WTC11 (cell line): ENCODE measurements around the gene RSPO1. TPM values are rescaled to one million over a fixed set of nuclear protein-coding genes. Genes with fewer than 3 reads are reported as not detected.

Experiments
- CREM ChIP-seq: sonication (generic); formaldehyde crosslinking; IDR thresholded peaks from 2 replicates; pipeline ENCODE4 v1.8.1; 2022; ENCODE audit warnings: mild to moderate bottlenecking, missing genetic modification reagents, moderate library complexity
- EMX1 ChIP-seq: fragments of 250-450 bp; sonication (Bioruptor Pico); IDR thresholded peaks from 2 replicates; pipeline ENCODE4 v1.8.0; 2021; ENCODE audit warnings: mild to moderate bottlenecking
- ETV6 ChIP-seq: sonication (generic); formaldehyde crosslinking; IDR thresholded peaks from 2 replicates; pipeline ENCODE4 v1.8.1; 2022; ENCODE audit warnings: mild to moderate bottlenecking, missing genetic modification reagents
- FOXJ3 ChIP-seq: sonication (generic); formaldehyde crosslinking; IDR thresholded peaks from 2 replicates; pipeline ENCODE4 v1.9.0; 2021; ENCODE audit warnings: missing genetic modification reagents, mild to moderate bottlenecking, borderline replicate concordance
- HMGA2 ChIP-seq: fragments of 250-450 bp; sonication (Bioruptor Pico); IDR thresholded peaks from 2 replicates; pipeline ENCODE4 v1.4.0; 2021; ENCODE audit warnings: mild to moderate bottlenecking, moderate library complexity
- JAZF1 ChIP-seq: fragments of 250-450 bp; sonication (Bioruptor Pico); IDR thresholded peaks from 2 replicates; pipeline ENCODE4 v1.9.0; 2021; ENCODE audit warnings: moderate library complexity, mild to moderate bottlenecking, inconsistent platforms
- NFE2L1 ChIP-seq: sonication (generic); formaldehyde crosslinking; IDR thresholded peaks from 2 replicates; pipeline ENCODE4 v1.8.1; 2023; ENCODE audit warnings: missing genetic modification reagents
- NR2C2 ChIP-seq: sonication (generic); formaldehyde crosslinking; IDR thresholded peaks from 2 replicates; pipeline ENCODE4 v1.8.0; 2022; ENCODE audit warnings: mild to moderate bottlenecking, missing genetic modification reagents
- NR3C1 ChIP-seq: sonication (generic); formaldehyde crosslinking; conservative IDR thresholded peaks from 2 replicates; pipeline ENCODE4 v1.8.1; 2023; ENCODE audit warnings: low read depth, mild to moderate bottlenecking, missing genetic modification reagents
- RELA ChIP-seq: sonication (generic); formaldehyde crosslinking; IDR thresholded peaks from 2 replicates; pipeline ENCODE4 v1.8.1; 2022; ENCODE audit warnings: missing genetic modification reagents, mild to moderate bottlenecking, borderline replicate concordance
- RORB ChIP-seq: fragments of 250-450 bp; sonication (Bioruptor Pico); IDR thresholded peaks from 2 replicates; pipeline ENCODE4 v1.9.0; 2021; ENCODE audit warnings: mild to moderate bottlenecking
- TEAD1 ChIP-seq: sonication (generic); formaldehyde crosslinking; IDR thresholded peaks from 2 replicates; pipeline ENCODE4 v1.8.0; 2022; ENCODE audit warnings: mild to moderate bottlenecking, missing genetic modification reagents
- ZNF121 ChIP-seq: sonication (generic); formaldehyde crosslinking; IDR thresholded peaks from 2 replicates; pipeline ENCODE4 v1.8.0; 2023; ENCODE audit warnings: missing genetic modification reagents
- ZNF423 ChIP-seq: fragments of 250-450 bp; sonication (Bioruptor Pico); IDR thresholded peaks from 2 replicates; pipeline ENCODE4 v2.1.2; 2022; ENCODE audit warnings: mild to moderate bottlenecking, moderate library complexity
- total RNA-seq: library from RNA; stranded (reverse); gene quantifications from 3 replicates; pipeline ENCODE4 v1.2.3, GENCODE V29; 2021
- TF ChIP-seq, protein P1 (sequence below): sonication (generic); formaldehyde crosslinking; IDR thresholded peaks from 2 replicates; pipeline ENCODE4 v1.8.0; 2023; ENCODE audit warnings: mild to moderate bottlenecking, missing genetic modification reagents
- TF ChIP-seq, protein P2 (sequence below): sonication (generic); formaldehyde crosslinking; IDR thresholded peaks from 2 replicates; pipeline ENCODE4 v1.8.1; 2022; ENCODE audit warnings: missing genetic modification reagents, borderline replicate concordance
- TF ChIP-seq, protein P3 (sequence below): fragments of 250-450 bp; sonication (Bioruptor Pico); IDR thresholded peaks from 2 replicates; pipeline ENCODE4 v1.9.0; 2021; ENCODE audit warnings: mild to moderate bottlenecking
- TF ChIP-seq, protein P4 (sequence below): sonication (generic); formaldehyde crosslinking; IDR thresholded peaks from 2 replicates; pipeline ENCODE4 v1.8.0; 2022; ENCODE audit warnings: mild to moderate bottlenecking, missing genetic modification reagents
- TF ChIP-seq, protein P5 (sequence below): sonication (generic); formaldehyde crosslinking; IDR thresholded peaks from 2 replicates; pipeline ENCODE4 v1.8.0; 2022; ENCODE audit warnings: mild to moderate bottlenecking, missing genetic modification reagents
- TF ChIP-seq, protein P6 (sequence below): sonication (generic); formaldehyde crosslinking; IDR thresholded peaks from 2 replicates; pipeline ENCODE4 v1.8.0; 2023; ENCODE audit warnings: missing genetic modification reagents, mild to moderate bottlenecking, borderline replicate concordance
- TF ChIP-seq, protein P7 (sequence below): fragments of 200-600 bp; IDR thresholded peaks from 2 replicates; pipeline ENCODE4 v1.8.0; 2022; ENCODE audit warnings: antibody characterized with exemption
- TF ChIP-seq, protein P8 (sequence below): fragments of 250-450 bp; sonication (Bioruptor Pico); IDR thresholded peaks from 2 replicates; pipeline ENCODE4 v1.8.0; 2021; ENCODE audit warnings: mild to moderate bottlenecking
- TF ChIP-seq, protein P9 (sequence below): sonication (generic); formaldehyde crosslinking; IDR thresholded peaks from 2 replicates; pipeline ENCODE4 v1.8.0; 2023; ENCODE audit warnings: missing genetic modification reagents

The RSPO1 gene
- total RNA-seq, 1 experiment from 2014 or later = 0.13 TPM

DNA sequence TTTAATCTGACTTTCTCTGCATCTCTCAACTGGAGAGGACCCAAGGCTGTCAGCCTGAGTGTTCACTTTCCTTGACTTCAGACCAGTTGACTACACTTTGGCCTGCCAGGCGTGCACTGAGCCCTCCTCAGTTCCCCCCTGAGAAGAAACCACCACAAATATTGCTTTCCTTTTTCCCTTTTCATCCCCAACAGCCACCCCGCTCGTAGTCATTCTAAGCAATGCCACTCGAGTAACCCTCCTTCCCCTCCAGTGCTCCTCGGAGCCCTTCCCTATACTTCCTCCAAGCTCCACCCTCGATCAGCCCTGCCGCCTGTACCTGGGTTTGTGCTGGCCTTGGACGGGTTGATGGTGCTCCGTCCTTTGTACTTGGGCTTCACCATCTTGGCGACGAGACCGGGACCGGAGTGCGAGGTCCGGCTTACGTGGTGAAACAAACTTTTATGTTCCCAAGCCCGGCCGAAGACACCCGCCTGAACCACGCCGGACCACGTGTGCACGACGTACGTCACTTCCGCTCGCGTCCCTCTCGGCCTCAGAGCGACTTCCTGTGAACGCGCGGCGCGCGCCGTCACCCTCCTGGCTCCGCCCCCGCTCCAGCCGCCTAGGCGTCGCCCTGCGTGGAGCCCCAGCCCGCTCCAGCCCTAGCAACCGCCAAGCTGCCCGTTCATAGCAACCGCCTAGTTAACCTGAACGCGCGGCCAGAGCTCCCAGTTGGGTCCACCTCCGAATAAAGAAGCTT is 39.1 kb downstream of the RSPO1 start, which contains the start of gene GNL2 (continued):
- TF ChIP-seq NFE2L1 (CRISPR knock-in tag) (0 out of 2 replicates have a peak, but pooled peaks have one; percentile 20), TEAD1 (CRISPR knock-in tag) (no peak), RORB (CRISPR knock-in tag) (no peak), NR3C1 (CRISPR knock-in tag) (no peak), ZNF423 (CRISPR knock-in tag) (no peak), HMGA2 (no peak), JAZF1 (no peak), FOXJ3 (CRISPR knock-in tag) (no peak), ZNF121 (CRISPR knock-in tag) (no peak), EMX1 (CRISPR knock-in tag) (no peak), CREM (CRISPR knock-in tag) (peak; percentile 93), ETV6 (CRISPR knock-in tag) (peak; percentile 74; the same call in 1 of the 2 replicates), NR2C2 (CRISPR knock-in tag) (no peak), RELA (CRISPR knock-in tag) (no peak)
- TF ChIP-seq, protein P1, sequence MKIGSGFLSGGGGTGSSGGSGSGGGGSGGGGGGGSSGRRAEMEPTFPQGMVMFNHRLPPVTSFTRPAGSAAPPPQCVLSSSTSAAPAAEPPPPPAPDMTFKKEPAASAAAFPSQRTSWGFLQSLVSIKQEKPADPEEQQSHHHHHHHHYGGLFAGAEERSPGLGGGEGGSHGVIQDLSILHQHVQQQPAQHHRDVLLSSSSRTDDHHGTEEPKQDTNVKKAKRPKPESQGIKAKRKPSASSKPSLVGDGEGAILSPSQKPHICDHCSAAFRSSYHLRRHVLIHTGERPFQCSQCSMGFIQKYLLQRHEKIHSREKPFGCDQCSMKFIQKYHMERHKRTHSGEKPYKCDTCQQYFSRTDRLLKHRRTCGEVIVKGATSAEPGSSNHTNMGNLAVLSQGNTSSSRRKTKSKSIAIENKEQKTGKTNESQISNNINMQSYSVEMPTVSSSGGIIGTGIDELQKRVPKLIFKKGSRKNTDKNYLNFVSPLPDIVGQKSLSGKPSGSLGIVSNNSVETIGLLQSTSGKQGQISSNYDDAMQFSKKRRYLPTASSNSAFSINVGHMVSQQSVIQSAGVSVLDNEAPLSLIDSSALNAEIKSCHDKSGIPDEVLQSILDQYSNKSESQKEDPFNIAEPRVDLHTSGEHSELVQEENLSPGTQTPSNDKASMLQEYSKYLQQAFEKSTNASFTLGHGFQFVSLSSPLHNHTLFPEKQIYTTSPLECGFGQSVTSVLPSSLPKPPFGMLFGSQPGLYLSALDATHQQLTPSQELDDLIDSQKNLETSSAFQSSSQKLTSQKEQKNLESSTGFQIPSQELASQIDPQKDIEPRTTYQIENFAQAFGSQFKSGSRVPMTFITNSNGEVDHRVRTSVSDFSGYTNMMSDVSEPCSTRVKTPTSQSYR = no peak
- TF ChIP-seq, protein P2, sequence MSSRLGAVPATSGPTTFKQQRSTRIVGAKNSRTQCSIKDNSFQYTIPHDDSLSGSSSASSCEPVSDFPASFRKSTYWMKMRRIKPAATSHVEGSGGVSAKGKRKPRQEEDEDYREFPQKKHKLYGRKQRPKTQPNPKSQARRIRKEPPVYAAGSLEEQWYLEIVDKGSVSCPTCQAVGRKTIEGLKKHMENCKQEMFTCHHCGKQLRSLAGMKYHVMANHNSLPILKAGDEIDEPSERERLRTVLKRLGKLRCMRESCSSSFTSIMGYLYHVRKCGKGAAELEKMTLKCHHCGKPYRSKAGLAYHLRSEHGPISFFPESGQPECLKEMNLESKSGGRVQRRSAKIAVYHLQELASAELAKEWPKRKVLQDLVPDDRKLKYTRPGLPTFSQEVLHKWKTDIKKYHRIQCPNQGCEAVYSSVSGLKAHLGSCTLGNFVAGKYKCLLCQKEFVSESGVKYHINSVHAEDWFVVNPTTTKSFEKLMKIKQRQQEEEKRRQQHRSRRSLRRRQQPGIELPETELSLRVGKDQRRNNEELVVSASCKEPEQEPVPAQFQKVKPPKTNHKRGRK (CRISPR knock-in tag) = no peak
- TF ChIP-seq, protein P3, sequence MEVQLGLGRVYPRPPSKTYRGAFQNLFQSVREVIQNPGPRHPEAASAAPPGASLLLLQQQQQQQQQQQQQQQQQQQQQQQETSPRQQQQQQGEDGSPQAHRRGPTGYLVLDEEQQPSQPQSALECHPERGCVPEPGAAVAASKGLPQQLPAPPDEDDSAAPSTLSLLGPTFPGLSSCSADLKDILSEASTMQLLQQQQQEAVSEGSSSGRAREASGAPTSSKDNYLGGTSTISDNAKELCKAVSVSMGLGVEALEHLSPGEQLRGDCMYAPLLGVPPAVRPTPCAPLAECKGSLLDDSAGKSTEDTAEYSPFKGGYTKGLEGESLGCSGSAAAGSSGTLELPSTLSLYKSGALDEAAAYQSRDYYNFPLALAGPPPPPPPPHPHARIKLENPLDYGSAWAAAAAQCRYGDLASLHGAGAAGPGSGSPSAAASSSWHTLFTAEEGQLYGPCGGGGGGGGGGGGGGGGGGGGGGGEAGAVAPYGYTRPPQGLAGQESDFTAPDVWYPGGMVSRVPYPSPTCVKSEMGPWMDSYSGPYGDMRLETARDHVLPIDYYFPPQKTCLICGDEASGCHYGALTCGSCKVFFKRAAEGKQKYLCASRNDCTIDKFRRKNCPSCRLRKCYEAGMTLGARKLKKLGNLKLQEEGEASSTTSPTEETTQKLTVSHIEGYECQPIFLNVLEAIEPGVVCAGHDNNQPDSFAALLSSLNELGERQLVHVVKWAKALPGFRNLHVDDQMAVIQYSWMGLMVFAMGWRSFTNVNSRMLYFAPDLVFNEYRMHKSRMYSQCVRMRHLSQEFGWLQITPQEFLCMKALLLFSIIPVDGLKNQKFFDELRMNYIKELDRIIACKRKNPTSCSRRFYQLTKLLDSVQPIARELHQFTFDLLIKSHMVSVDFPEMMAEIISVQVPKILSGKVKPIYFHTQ (CRISPR knock-in tag) = no peak
- TF ChIP-seq, protein P4, sequence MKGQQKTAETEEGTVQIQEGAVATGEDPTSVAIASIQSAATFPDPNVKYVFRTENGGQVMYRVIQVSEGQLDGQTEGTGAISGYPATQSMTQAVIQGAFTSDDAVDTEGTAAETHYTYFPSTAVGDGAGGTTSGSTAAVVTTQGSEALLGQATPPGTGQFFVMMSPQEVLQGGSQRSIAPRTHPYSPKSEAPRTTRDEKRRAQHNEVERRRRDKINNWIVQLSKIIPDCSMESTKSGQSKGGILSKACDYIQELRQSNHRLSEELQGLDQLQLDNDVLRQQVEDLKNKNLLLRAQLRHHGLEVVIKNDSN = peak; percentile 95
- TF ChIP-seq, protein P5, sequence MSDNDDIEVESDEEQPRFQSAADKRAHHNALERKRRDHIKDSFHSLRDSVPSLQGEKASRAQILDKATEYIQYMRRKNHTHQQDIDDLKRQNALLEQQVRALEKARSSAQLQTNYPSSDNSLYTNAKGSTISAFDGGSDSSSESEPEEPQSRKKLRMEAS = peak; percentile 96
- TF ChIP-seq, protein P6, sequence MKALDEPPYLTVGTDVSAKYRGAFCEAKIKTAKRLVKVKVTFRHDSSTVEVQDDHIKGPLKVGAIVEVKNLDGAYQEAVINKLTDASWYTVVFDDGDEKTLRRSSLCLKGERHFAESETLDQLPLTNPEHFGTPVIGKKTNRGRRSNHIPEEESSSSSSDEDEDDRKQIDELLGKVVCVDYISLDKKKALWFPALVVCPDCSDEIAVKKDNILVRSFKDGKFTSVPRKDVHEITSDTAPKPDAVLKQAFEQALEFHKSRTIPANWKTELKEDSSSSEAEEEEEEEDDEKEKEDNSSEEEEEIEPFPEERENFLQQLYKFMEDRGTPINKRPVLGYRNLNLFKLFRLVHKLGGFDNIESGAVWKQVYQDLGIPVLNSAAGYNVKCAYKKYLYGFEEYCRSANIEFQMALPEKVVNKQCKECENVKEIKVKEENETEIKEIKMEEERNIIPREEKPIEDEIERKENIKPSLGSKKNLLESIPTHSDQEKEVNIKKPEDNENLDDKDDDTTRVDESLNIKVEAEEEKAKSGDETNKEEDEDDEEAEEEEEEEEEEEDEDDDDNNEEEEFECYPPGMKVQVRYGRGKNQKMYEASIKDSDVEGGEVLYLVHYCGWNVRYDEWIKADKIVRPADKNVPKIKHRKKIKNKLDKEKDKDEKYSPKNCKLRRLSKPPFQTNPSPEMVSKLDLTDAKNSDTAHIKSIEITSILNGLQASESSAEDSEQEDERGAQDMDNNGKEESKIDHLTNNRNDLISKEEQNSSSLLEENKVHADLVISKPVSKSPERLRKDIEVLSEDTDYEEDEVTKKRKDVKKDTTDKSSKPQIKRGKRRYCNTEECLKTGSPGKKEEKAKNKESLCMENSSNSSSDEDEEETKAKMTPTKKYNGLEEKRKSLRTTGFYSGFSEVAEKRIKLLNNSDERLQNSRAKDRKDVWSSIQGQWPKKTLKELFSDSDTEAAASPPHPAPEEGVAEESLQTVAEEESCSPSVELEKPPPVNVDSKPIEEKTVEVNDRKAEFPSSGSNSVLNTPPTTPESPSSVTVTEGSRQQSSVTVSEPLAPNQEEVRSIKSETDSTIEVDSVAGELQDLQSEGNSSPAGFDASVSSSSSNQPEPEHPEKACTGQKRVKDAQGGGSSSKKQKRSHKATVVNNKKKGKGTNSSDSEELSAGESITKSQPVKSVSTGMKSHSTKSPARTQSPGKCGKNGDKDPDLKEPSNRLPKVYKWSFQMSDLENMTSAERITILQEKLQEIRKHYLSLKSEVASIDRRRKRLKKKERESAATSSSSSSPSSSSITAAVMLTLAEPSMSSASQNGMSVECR (CRISPR knock-in tag) = peak; percentile 80; the same call in 1 of the 2 replicates
- TF ChIP-seq, protein P7, sequence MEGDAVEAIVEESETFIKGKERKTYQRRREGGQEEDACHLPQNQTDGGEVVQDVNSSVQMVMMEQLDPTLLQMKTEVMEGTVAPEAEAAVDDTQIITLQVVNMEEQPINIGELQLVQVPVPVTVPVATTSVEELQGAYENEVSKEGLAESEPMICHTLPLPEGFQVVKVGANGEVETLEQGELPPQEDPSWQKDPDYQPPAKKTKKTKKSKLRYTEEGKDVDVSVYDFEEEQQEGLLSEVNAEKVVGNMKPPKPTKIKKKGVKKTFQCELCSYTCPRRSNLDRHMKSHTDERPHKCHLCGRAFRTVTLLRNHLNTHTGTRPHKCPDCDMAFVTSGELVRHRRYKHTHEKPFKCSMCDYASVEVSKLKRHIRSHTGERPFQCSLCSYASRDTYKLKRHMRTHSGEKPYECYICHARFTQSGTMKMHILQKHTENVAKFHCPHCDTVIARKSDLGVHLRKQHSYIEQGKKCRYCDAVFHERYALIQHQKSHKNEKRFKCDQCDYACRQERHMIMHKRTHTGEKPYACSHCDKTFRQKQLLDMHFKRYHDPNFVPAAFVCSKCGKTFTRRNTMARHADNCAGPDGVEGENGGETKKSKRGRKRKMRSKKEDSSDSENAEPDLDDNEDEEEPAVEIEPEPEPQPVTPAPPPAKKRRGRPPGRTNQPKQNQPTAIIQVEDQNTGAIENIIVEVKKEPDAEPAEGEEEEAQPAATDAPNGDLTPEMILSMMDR = no peak
- TF ChIP-seq, protein P8, sequence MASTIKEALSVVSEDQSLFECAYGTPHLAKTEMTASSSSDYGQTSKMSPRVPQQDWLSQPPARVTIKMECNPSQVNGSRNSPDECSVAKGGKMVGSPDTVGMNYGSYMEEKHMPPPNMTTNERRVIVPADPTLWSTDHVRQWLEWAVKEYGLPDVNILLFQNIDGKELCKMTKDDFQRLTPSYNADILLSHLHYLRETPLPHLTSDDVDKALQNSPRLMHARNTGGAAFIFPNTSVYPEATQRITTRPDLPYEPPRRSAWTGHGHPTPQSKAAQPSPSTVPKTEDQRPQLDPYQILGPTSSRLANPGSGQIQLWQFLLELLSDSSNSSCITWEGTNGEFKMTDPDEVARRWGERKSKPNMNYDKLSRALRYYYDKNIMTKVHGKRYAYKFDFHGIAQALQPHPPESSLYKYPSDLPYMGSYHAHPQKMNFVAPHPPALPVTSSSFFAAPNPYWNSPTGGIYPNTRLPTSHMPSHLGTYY = no peak
- TF ChIP-seq, protein P9, sequence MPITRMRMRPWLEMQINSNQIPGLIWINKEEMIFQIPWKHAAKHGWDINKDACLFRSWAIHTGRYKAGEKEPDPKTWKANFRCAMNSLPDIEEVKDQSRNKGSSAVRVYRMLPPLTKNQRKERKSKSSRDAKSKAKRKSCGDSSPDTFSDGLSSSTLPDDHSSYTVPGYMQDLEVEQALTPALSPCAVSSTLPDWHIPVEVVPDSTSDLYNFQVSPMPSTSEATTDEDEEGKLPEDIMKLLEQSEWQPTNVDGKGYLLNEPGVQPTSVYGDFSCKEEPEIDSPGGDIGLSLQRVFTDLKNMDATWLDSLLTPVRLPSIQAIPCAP (CRISPR knock-in tag) = no peak
